PC-9 (cell line): ENCODE data around the gene TSHZ3. TPM values are rescaled to one million over a fixed set of nuclear protein-coding genes. Genes with fewer than 3 reads are reported as not detected.

Experiments
- BruUV-seq: library from RNA; stranded (reverse); fragments of 400-500 nt; replicated peaks from 2 replicates; lab custom pipeline; 2021; lab: Mats Ljungman, UMichigan
- CTCF ChIA-PET: fragments of 300-600 bp; sonication (Branson Sonifier 250); formaldehyde crosslinking; loops from one replicate; lab custom pipeline; 2022; ENCODE audit warnings: antibody characterized with exemption; lab: Charles Lee
- POLR2A ChIA-PET: fragments of 300-600 bp; sonication (Branson Sonifier 250); formaldehyde crosslinking; loops from one replicate; lab custom pipeline; 2022; ENCODE audit warnings: antibody characterized with exemption; ENCODE audit not compliant: unreplicated experiment; lab: Charles Lee
- DNase-seq, 2 experiments: peaks; one replicate each; pipeline versions ENCODE4 v3.0.0 to v3.0.0-alpha.2; 2015 to 2022; ENCODE audit warnings: mixed read lengths in 1 of 2
- H2AFZ ChIP-seq: fragments of 200-600 bp; sonication (generic); 2 replicates; pipeline ENCODE4 v1.8.1; 2017; ENCODE audit warnings: antibody characterized with exemption
- H3F3A ChIP-seq: fragments of 200-600 bp; sonication (generic); 2 replicates; pipeline ENCODE4 v1.8.1; 2017; ENCODE audit warnings: antibody characterized with exemption, mild to moderate bottlenecking, low read depth; ENCODE audit not compliant: insufficient read depth
- H3K27ac ChIP-seq: fragments of 200-600 bp; sonication (generic); 2 replicates; pipeline ENCODE4 v1.6.1; 2016; ENCODE audit warnings: mixed run types
- H3K27me3 ChIP-seq: fragments of 200-600 bp; sonication (generic); 2 replicates; pipeline ENCODE4 v1.6.1; 2016; ENCODE audit warnings: low read depth, mixed run types; ENCODE audit not compliant: insufficient read depth
- H3K36me3 ChIP-seq: fragments of 200-600 bp; sonication (generic); 2 replicates; pipeline ENCODE4 v1.6.1; 2016; ENCODE audit warnings: low read depth, mixed run types
- H3K4me1 ChIP-seq: fragments of 200-600 bp; sonication (generic); replicated peaks from 2 replicates; pipeline ENCODE4 v1.6.1; 2016; ENCODE audit warnings: mixed run types; ENCODE audit not compliant: insufficient read depth
- H3K4me2 ChIP-seq: fragments of 200-600 bp; sonication (generic); 2 replicates; pipeline ENCODE4 v1.6.1; 2017; ENCODE audit warnings: mixed run types
- H3K4me3 ChIP-seq: fragments of 200-600 bp; sonication (generic); 2 replicates; pipeline ENCODE4 v1.6.1; 2016; ENCODE audit warnings: mixed run types
- H3K79me2 ChIP-seq: fragments of 200-600 bp; sonication (generic); 2 replicates; pipeline ENCODE4 v1.6.1; 2017; ENCODE audit warnings: low read depth, mixed run types
- H3K9me2 ChIP-seq: fragments of 200-600 bp; sonication (generic); 2 replicates; pipeline ENCODE4 v1.8.1; 2017; ENCODE audit warnings: mild to moderate bottlenecking; ENCODE audit not compliant: insufficient read depth
- H3K9me3 ChIP-seq: fragments of 200-600 bp; sonication (generic); 2 replicates; pipeline ENCODE4 v1.8.1; 2016; ENCODE audit warnings: low read depth; ENCODE audit not compliant: insufficient read depth
- H4K20me1 ChIP-seq: fragments of 200-600 bp; sonication (generic); 2 replicates; pipeline ENCODE4 v1.8.1; 2017; ENCODE audit not compliant: insufficient read depth
- EZH2 ChIP-seq: fragments of 200-600 bp; sonication (generic); IDR thresholded peaks from 2 replicates; pipeline ENCODE4 v1.8.0; 2017; ENCODE audit warnings: antibody characterized with exemption, low read depth
- intact Hi-C: fragments of 100-400 bp; cut with micrococcal nuclease; formaldehyde crosslinking; loops from one replicate; pipeline ENCODE4 v1.10.0; 2022; ENCODE audit not compliant: unreplicated experiment
- total RNA-seq: library from RNA; stranded (reverse); gene quantifications from 2 replicates; pipeline ENCODE4 v1.2.3, GENCODE V29; 2021
- TF ChIP-seq, protein P1 (sequence below): fragments of 200-600 bp; sonication (generic); conservative IDR thresholded peaks from 2 replicates; pipeline ENCODE4 v1.6.1; 2017; ENCODE audit warnings: mixed run types, antibody characterized with exemption, mild to moderate bottlenecking, moderate library complexity

The TSHZ3 gene
- total RNA-seq, 1 experiment from 2014 or later, result not detected

DNA sequence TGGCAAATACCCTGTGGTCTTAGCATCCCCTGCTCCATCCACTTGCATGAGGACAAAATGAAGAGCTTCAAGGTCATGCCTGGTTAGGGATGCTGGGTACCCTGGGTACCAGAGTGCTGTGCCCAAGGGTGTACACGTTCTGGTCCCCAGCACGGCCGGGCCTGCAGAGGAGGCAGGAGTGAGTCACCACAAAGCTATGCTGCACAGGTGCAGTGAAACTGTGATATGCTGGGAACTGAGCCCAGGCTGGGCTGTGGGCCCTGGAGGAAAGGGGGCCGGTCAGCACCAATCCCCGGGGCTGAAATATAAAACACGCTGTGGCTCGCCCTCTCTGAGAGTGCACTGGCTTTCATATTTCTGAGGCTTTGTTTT is 95.1 kb downstream of the TSHZ3 start:
- no peaks in the 10 kb centered on the region for H3K79me2 ChIP-seq
- H3K4me3 ChIP-seq, result no peak overlapping the region
- H4K20me1 ChIP-seq, result no peaks in the 10 kb centered on the region
- H3F3A ChIP-seq, result no peaks in the 10 kb centered on the region
- no peaks in the 10 kb centered on the region for H3K9me2 ChIP-seq
- H3K36me3 ChIP-seq, result no peaks in the 10 kb centered on the region
- no peaks in the 10 kb centered on the region for H3K9me3 ChIP-seq
- BruUV-seq, result no TSS peak
- H3K27me3 ChIP-seq, result peaks cover 37% of the 10 kb centered on the region
- DNase-seq, result no peak
- ChIA-PET CTCF (no interaction called here), POLR2A (no interaction called here)
- no peak overlapping the region for H3K27ac ChIP-seq
- H3K4me2 ChIP-seq, result no peak overlapping the region
- no peaks in the 10 kb centered on the region for H3K4me1 ChIP-seq
- H2AFZ ChIP-seq, result no peak overlapping the region
- intact Hi-C loops, result no loop called here
- no peak for TF ChIP-seq EZH2
- TF ChIP-seq, protein P1, sequence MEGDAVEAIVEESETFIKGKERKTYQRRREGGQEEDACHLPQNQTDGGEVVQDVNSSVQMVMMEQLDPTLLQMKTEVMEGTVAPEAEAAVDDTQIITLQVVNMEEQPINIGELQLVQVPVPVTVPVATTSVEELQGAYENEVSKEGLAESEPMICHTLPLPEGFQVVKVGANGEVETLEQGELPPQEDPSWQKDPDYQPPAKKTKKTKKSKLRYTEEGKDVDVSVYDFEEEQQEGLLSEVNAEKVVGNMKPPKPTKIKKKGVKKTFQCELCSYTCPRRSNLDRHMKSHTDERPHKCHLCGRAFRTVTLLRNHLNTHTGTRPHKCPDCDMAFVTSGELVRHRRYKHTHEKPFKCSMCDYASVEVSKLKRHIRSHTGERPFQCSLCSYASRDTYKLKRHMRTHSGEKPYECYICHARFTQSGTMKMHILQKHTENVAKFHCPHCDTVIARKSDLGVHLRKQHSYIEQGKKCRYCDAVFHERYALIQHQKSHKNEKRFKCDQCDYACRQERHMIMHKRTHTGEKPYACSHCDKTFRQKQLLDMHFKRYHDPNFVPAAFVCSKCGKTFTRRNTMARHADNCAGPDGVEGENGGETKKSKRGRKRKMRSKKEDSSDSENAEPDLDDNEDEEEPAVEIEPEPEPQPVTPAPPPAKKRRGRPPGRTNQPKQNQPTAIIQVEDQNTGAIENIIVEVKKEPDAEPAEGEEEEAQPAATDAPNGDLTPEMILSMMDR, result no peak

DNA sequence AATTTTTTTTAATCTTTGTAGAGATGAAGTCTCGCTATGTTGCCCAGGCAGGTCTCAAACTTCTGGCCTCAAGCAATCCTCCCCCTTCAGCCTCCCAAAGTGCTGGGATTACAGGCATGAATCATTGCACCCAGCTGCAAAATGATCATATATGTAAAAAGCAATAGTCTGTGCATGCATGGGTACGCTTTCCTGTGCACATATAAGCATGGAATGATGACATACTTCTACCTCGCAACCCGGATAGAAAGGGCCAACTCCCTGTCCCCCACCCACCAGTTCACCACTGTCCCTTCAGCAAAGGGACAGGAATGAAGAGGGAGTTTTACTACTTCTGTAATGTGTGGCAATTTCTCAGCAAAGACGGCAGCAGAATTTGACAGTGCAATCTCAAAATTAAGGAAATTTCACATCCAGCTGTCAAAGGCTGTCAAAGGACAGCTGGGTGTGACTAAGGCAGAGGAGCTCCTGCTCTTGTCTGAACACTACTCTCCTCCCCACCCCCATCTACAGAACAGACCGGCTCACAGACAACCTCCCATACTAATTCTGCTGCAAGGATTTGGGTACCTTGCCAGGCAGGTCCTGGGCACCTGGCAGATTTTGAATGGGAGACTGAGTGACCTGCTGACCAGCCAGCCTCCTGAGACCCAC is 95.6 kb downstream of the TSHZ3 start:
- Histone ChIP-seq H2AFZ (no peak overlapping the region), H3K27me3 (peaks cover 34% of the 10 kb centered on the region), H3K27ac (no peak overlapping the region), H3K4me2 (no peak overlapping the region), H3K4me3 (no peak overlapping the region), H3F3A (no peaks in the 10 kb centered on the region), H3K9me2 (no peaks in the 10 kb centered on the region), H3K4me1 (no peaks in the 10 kb centered on the region), H3K36me3 (no peaks in the 10 kb centered on the region), H3K9me3 (no peaks in the 10 kb centered on the region), H4K20me1 (no peaks in the 10 kb centered on the region), H3K79me2 (no peaks in the 10 kb centered on the region)
- DNase-seq, result no peak
- no TSS peak for BruUV-seq
- intact Hi-C loops, result no loop called here
- POLR2A ChIA-PET, result no interaction called here
- CTCF ChIA-PET, result no interaction called here
- no peak for TF ChIP-seq EZH2
- TF ChIP-seq, protein P1, result no peak

DNA sequence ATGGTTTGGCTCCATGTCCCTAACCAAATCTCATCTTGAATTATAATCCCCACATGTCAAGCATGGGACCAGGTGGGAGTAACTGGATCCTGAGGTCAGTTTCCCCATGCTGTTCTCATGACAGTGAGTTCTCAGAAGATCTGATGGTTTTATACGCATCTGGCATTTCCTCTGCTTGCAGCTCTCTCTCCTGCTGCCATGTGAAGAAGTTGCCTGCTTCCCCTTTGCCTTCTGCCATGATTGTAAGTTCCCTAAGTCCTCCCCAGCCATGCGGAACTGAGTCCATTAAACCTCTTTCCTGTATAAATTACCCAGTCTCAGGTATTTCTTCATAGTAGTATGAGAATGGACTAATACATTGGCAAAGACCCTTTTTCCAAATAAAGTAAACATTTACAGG is 96.8 kb downstream of the TSHZ3 start:
- CTCF ChIA-PET, result no interaction called here
- intact Hi-C loops, result no loop called here

More for the DNA sequence above, 96.8 kb downstream of the TSHZ3 start:
- H3K79me2 ChIP-seq, result no peaks in the 10 kb centered on the region
- POLR2A ChIA-PET, result no interaction called here
- H3K4me1 ChIP-seq, result no peaks in the 10 kb centered on the region
- H3K27me3 ChIP-seq, result peaks cover 28% of the 10 kb centered on the region
- no peak overlapping the region for H3K27ac ChIP-seq
- no peak overlapping the region for H3K4me2 ChIP-seq
- H3F3A ChIP-seq, result no peaks in the 10 kb centered on the region
- H4K20me1 ChIP-seq, result no peaks in the 10 kb centered on the region
- no peaks in the 10 kb centered on the region for H3K9me2 ChIP-seq
- TF ChIP-seq, protein P1, result no peak
- no peak for TF ChIP-seq EZH2
- H3K4me3 ChIP-seq, result no peak overlapping the region
- H2AFZ ChIP-seq, result no peak overlapping the region
- DNase-seq, result no peak
- H3K9me3 ChIP-seq, result no peaks in the 10 kb centered on the region
- H3K36me3 ChIP-seq, result no peaks in the 10 kb centered on the region
- BruUV-seq, result no TSS peak
